Loucy (cell line): Measurements from ENCODE around the gene SNX27.

Source experiments
- EZH2phosphoT487 ChIP-seq: fragments of 200-600 bp; IDR thresholded peaks from 2 replicates; pipeline ENCODE4 v1.6.1; 2018; ENCODE audit warnings: antibody characterized with exemption, mild to moderate bottlenecking, moderate library complexity, borderline replicate concordance
- TF ChIP-seq, protein P1 (sequence below): fragments of 200-600 bp; sonication (generic); conservative IDR thresholded peaks from 2 replicates; pipeline ENCODE4 v1.5.1; 2014; ENCODE audit warnings: mild to moderate bottlenecking, antibody characterized with exemption, low read length

DNA sequence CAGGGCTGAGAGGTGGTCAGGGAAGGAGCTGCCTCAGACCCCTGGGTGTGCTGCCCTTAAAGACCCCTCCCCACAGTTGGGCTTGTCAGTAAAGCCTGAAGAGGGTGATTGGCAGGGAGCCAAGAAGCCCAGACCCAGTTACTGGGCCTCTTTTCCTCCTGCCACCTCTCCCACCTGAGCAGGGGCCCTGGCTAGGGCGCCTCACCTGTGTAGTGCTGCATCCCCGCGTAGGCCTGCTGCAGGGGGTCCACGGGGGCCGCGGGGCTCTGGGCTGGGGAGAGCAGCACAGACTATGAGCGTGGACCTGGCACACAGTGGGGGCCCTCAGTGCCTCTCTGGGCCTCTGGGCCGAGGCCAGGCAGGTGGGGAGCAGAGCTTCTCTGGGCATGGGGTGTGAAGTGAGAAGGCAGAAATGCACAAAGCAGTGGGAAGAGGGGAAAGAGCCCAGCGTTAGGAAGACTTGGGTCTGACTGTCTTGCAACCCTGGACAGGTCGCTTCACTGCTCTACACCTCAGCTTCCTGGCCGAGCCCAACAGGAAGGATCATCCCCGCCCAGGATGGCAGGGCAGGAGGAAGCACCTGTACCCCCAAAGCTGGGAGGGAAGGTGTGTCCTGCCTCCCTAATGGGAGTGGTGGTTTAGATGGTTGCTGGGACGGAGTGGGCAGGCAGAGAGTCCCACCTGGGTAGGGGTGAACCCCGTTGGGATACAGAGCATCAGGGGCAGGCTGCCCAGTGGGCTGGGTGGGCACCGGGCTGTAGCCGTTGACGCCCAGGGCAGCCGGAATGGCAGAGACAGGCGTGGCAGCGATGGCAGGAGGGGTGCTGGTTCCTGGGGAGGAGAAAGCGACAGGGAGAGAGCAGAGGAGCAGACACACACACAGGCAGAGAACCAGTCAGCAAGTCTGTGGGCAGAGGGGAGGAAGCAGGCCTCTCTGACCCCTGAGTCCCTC lies 94.9 kb downstream of the SNX27 start:
- TF ChIP-seq, protein P1, sequence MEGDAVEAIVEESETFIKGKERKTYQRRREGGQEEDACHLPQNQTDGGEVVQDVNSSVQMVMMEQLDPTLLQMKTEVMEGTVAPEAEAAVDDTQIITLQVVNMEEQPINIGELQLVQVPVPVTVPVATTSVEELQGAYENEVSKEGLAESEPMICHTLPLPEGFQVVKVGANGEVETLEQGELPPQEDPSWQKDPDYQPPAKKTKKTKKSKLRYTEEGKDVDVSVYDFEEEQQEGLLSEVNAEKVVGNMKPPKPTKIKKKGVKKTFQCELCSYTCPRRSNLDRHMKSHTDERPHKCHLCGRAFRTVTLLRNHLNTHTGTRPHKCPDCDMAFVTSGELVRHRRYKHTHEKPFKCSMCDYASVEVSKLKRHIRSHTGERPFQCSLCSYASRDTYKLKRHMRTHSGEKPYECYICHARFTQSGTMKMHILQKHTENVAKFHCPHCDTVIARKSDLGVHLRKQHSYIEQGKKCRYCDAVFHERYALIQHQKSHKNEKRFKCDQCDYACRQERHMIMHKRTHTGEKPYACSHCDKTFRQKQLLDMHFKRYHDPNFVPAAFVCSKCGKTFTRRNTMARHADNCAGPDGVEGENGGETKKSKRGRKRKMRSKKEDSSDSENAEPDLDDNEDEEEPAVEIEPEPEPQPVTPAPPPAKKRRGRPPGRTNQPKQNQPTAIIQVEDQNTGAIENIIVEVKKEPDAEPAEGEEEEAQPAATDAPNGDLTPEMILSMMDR: no peak
- no peak for TF ChIP-seq EZH2phosphoT487
